Prostate gland (tissue), 2 donors: ENCODE results near the gene VSIG10L2.

Experiments used
- POLR2A ChIP-seq: fragments of 450-650 bp; IDR thresholded peaks from one replicate; pipeline ENCODE4 v1.6.1; 2016; ENCODE audit warnings: antibody characterized with exemption, mild to moderate bottlenecking
- POLR2AphosphoS5 ChIP-seq: sonication (generic); formaldehyde crosslinking; IDR thresholded peaks from one replicate; pipeline ENCODE4 v1.6.1; 2017; ENCODE audit warnings: antibody characterized with exemption
- TF ChIP-seq, protein P1 (sequence below), 4 experiments: fragments of 200-600 bp in 2 of 4; fragments of 450-650 bp in 2 of 4; sonication (generic) in 2 of 4; IDR thresholded peaks; 1 replicate in 3 of 4; 2 replicates in 1 of 4; pipeline ENCODE4 v1.5.1; 2016 to 2019; ENCODE audit warnings: antibody characterized with exemption in 4 of 4, mild to moderate bottlenecking in 2 of 4, moderate library complexity in 2 of 4

DNA sequence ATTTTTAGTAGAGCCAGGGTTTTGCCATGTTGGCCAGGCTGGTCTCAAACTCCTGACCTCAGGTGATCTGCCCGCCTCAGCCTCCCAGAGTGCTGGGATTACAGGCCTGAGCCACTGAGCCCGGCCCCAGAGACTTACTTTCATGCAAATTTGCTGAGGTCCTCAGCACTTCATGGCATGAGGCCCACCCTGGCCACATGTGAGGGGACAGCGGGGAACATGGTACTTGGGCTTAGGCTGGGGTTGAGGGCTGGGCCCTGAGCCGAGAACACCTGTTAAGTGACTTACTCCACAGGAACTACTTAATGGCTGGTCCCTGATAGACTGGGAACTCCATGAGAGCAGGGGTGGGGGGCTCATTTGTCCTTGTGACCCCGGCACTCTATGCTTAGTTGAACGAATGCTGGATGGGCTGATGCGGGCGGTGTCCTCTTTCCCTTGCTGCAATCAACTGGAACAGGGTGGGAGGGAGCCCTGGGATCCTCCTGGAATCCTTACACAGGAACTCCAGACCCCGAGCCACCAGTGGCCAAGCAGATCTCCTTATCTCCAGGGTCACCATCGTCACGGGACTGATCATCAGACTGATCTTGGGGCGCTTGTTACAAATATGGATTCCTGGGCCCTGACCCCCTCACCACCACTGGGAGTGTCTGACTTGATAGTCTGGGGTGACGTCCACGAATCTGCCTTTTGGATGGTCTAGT is 1.0 kb downstream of the VSIG10L2 start:
- TF ChIP-seq POLR2A (no peak), POLR2AphosphoS5 (no peak)
- TF ChIP-seq, protein P1, sequence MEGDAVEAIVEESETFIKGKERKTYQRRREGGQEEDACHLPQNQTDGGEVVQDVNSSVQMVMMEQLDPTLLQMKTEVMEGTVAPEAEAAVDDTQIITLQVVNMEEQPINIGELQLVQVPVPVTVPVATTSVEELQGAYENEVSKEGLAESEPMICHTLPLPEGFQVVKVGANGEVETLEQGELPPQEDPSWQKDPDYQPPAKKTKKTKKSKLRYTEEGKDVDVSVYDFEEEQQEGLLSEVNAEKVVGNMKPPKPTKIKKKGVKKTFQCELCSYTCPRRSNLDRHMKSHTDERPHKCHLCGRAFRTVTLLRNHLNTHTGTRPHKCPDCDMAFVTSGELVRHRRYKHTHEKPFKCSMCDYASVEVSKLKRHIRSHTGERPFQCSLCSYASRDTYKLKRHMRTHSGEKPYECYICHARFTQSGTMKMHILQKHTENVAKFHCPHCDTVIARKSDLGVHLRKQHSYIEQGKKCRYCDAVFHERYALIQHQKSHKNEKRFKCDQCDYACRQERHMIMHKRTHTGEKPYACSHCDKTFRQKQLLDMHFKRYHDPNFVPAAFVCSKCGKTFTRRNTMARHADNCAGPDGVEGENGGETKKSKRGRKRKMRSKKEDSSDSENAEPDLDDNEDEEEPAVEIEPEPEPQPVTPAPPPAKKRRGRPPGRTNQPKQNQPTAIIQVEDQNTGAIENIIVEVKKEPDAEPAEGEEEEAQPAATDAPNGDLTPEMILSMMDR (IDR thresholded peaks at IDR 0.05), result no peak
